OCI-LY7 (cell line): Measurements from ENCODE around the gene ABCA2. TPM values are rescaled to one million over a fixed set of nuclear protein-coding genes. Genes with fewer than 3 reads are reported as not detected.
A peak's percentile ranks its signal among the peaks of the same experiment; 100 is the strongest.

ENCODE experiments used
- BruUV-seq: library from RNA; stranded (reverse); fragments of 400-500 nt; replicated peaks from 2 replicates; lab custom pipeline; 2021; lab: Mats Ljungman, UMichigan
- CTCF ChIA-PET: fragments of 300-600 bp; sonication (Branson Sonifier 250); formaldehyde crosslinking; loops from one replicate; lab custom pipeline; 2022; ENCODE audit warnings: antibody characterized with exemption; ENCODE audit not compliant: unreplicated experiment; lab: Charles Lee
- POLR2A ChIA-PET: fragments of 300-600 bp; sonication (Branson Sonifier 250); formaldehyde crosslinking; loops from one replicate; lab custom pipeline; 2022; ENCODE audit warnings: antibody characterized with exemption; lab: Charles Lee
- DNase-seq: peaks from one replicate; pipeline ENCODE4 v3.0.0-alpha.2; 2015; ENCODE audit warnings: low spot score
- H2AFZ ChIP-seq: fragments of 200-600 bp; sonication (generic), shearing (Covaris generic); 2 replicates; pipeline ENCODE4 v1.6.1; 2014; ENCODE audit warnings: mild to moderate bottlenecking, antibody characterized with exemption, low read length, moderate library complexity
- H3K27ac ChIP-seq: fragments of 200-600 bp; sonication (generic); 2 replicates; pipeline ENCODE4 v1.5.1; 2014; ENCODE audit warnings: mixed run types, low read depth, mild to moderate bottlenecking, moderate library complexity, low read length, inconsistent platforms; ENCODE audit not compliant: poor library complexity, severe bottlenecking
- H3K36me3 ChIP-seq: fragments of 200-600 bp; sonication (generic); 2 replicates; pipeline ENCODE4 v1.6.1; 2014; ENCODE audit warnings: mild to moderate bottlenecking, antibody characterized with exemption, low read length, moderate library complexity, mixed read lengths; ENCODE audit not compliant: insufficient read depth
- H3K4me1 ChIP-seq: fragments of 200-600 bp; sonication (generic); 2 replicates; pipeline ENCODE4 v1.5.1; 2014; ENCODE audit warnings: mild to moderate bottlenecking, low read length; ENCODE audit not compliant: insufficient read depth, poor library complexity, severe bottlenecking
- H3K4me2 ChIP-seq: fragments of 200-600 bp; sonication (generic); 2 replicates; pipeline ENCODE4 v1.6.1; 2014; ENCODE audit warnings: mild to moderate bottlenecking, low read length
- H3K4me3 ChIP-seq: fragments of 200-600 bp; sonication (generic); 2 replicates; pipeline ENCODE4 v1.5.1; 2014; ENCODE audit warnings: mild to moderate bottlenecking, low read depth, low read length; ENCODE audit not compliant: poor library complexity, severe bottlenecking
- H3K79me2 ChIP-seq: fragments of 200-600 bp; sonication (generic); 2 replicates; pipeline ENCODE4 v1.6.1; 2016; ENCODE audit warnings: low read depth, mild to moderate bottlenecking, low read length, moderate library complexity, mixed read lengths; ENCODE audit not compliant: insufficient read depth
- H3K9me2 ChIP-seq: fragments of 200-600 bp; sonication (generic); 2 replicates; pipeline ENCODE4 v1.6.1; 2016; ENCODE audit warnings: mild to moderate bottlenecking, low read length, mixed read lengths; ENCODE audit not compliant: insufficient read depth
- H3K9me3 ChIP-seq: fragments of 200-600 bp; sonication (generic); 2 replicates; pipeline ENCODE4 v1.6.1; 2014; ENCODE audit warnings: mild to moderate bottlenecking, mixed run types, low read length, mixed read lengths
- H4K20me1 ChIP-seq: fragments of 200-600 bp; sonication (generic); 2 replicates; pipeline ENCODE4 v1.6.1; 2014; ENCODE audit warnings: mild to moderate bottlenecking, antibody characterized with exemption, low read length, moderate library complexity, mixed read lengths; ENCODE audit not compliant: insufficient read depth
- EZH2phosphoT487 ChIP-seq: fragments of 200-600 bp; sonication (generic); IDR thresholded peaks from 2 replicates; pipeline ENCODE4 v1.6.1; 2018; ENCODE audit warnings: low read depth, borderline replicate concordance, mild to moderate bottlenecking, mixed run types, antibody characterized with exemption, low read length, moderate library complexity, mixed read lengths
- intact Hi-C: fragments of 100-400 bp; cut with micrococcal nuclease; formaldehyde crosslinking; loops from one replicate; pipeline ENCODE4 v1.10.0; 2022; ENCODE audit not compliant: unreplicated experiment
- total RNA-seq, 2 experiments: library from RNA; depleted of rRNA in 1 of 2; stranded (reverse); fragments of >200 nt in 1 of 2; shearing (Covaris generic) in 1 of 2; gene quantifications; 2 replicates each; pipeline ENCODE4 v1.2.3, GENCODE V29; 2014 to 2022
- TF ChIP-seq, protein P1 (sequence below): fragments of 200-600 bp; sonication (generic); conservative IDR thresholded peaks from 2 replicates; pipeline ENCODE4 v1.5.1; 2014; ENCODE audit warnings: mild to moderate bottlenecking, antibody characterized with exemption, low read length, moderate library complexity, mixed read lengths

ABCA2 gene
- total RNA-seq, 2 experiments from 2014 or later: 4.1 to 10.6 TPM

DNA sequence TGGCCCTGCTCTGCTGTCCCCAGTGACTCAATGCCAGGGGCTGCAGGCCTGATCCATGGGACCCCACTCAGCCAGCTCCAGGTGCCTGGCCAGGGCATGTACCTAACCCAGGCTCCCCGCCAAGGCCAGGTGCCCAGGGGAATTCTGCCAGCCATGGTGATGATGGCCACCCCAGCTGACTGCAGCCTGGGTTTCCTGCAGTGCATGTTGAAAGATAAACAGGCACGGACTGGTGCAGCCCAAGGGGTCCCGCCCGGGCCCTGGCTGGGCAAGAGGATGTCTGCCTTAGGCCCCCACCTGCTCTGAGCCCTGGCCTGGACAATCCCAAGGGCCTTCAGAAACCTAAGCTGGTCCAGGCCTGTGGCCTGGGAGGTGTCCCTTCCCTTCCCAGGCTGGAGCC is 1.2 kb downstream of the ABCA2 start:
- Histone ChIP-seq H3K4me3 (no peak overlapping the region), H3K36me3 (no peaks in the 10 kb centered on the region), H3K79me2 (no peaks in the 10 kb centered on the region), H3K27ac (no peak overlapping the region), H3K9me2 (no peaks in the 10 kb centered on the region), H3K9me3 (no peaks in the 10 kb centered on the region), H3K4me2 (no peak overlapping the region), H3K4me1 (peaks cover 37% of the 10 kb centered on the region), H2AFZ (no peak overlapping the region), H4K20me1 (no peaks in the 10 kb centered on the region)
- no TSS peak for BruUV-seq
- TF ChIP-seq EZH2phosphoT487: no peak
- TF ChIP-seq, protein P1, sequence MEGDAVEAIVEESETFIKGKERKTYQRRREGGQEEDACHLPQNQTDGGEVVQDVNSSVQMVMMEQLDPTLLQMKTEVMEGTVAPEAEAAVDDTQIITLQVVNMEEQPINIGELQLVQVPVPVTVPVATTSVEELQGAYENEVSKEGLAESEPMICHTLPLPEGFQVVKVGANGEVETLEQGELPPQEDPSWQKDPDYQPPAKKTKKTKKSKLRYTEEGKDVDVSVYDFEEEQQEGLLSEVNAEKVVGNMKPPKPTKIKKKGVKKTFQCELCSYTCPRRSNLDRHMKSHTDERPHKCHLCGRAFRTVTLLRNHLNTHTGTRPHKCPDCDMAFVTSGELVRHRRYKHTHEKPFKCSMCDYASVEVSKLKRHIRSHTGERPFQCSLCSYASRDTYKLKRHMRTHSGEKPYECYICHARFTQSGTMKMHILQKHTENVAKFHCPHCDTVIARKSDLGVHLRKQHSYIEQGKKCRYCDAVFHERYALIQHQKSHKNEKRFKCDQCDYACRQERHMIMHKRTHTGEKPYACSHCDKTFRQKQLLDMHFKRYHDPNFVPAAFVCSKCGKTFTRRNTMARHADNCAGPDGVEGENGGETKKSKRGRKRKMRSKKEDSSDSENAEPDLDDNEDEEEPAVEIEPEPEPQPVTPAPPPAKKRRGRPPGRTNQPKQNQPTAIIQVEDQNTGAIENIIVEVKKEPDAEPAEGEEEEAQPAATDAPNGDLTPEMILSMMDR: no peak
- CTCF ChIA-PET: no interaction called here
- DNase-seq: no peak
- intact Hi-C loops: no loop called here
- POLR2A ChIA-PET: no interaction called here

DNA sequence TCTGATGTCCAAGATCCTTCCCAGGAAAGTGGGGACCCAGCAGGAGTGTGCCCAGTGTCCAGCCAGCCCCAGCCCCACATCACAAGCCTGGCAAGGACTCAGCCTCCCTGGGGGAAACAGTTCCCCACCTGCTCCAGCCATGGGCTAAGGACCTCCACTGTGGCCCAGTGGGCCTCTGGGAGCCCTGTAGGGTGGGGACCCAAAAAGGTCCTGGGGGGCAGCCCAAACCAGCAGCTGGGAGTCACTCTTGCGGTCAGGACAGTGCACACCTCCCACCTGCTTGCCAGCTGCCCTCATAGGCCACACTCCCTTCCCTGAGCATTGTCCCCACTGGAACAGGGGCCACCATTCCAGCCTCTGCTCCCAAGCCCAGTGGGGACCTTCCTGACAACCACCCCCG is 1.7 kb downstream of the ABCA2 start:
- no peaks in the 10 kb centered on the region for H3K79me2 ChIP-seq
- ChIA-PET POLR2A (no interaction called here), CTCF (interaction anchor here (0.7 kb wide), 1 partner anchor 41 kb away, joined by 4 read pairs; no protein-coding TSS in a partner anchor)
- no peak overlapping the region for H2AFZ ChIP-seq
- TF ChIP-seq, protein P1: no peak
- no peak for TF ChIP-seq EZH2phosphoT487
- peaks cover 36% of the 10 kb centered on the region for H3K4me1 ChIP-seq
- no peak overlapping the region for H3K27ac ChIP-seq
- BruUV-seq: no TSS peak
- no peaks in the 10 kb centered on the region for H3K36me3 ChIP-seq
- no peak overlapping the region for H3K4me3 ChIP-seq
- DNase-seq: no peak
- H3K9me2 ChIP-seq: no peaks in the 10 kb centered on the region
- H3K4me2 ChIP-seq: no peak overlapping the region
- intact Hi-C loops: no loop called here
- H3K9me3 ChIP-seq: no peaks in the 10 kb centered on the region
- no peaks in the 10 kb centered on the region for H4K20me1 ChIP-seq

DNA sequence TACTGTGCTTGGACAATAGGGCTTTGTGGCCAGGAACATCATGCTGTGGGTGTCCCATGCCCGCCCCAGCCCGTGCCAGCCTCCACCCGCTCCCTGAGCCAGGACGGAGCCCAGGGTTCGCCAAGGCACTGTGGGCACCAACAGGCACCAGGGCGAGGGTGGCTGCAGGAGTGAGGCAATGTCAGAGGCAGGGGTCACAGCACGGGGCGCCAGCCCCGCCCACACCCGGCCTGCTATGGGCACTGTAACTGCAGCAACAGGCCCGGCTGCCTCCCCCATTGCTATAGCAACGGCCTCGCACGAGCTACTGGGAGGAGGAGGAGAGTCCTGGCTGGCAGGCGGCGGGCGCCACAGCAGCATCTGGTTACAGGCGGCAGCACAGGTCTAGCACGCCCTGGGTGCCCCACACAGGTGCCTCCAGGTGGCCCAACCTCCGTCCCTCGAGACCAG is 2.5 kb downstream of the ABCA2 start:
- no peak overlapping the region for H3K27ac ChIP-seq
- POLR2A ChIA-PET: no interaction called here
- TF ChIP-seq, protein P1: no peak
- TF ChIP-seq EZH2phosphoT487: no peak

More for the DNA sequence above, 2.5 kb downstream of the ABCA2 start:
- Histone ChIP-seq H3K9me3 (no peaks in the 10 kb centered on the region), H2AFZ (no peak overlapping the region), H3K4me1 (peaks cover 33% of the 10 kb centered on the region), H3K9me2 (no peaks in the 10 kb centered on the region), H3K4me2 (no peak overlapping the region), H3K79me2 (no peaks in the 10 kb centered on the region), H3K4me3 (no peak overlapping the region), H4K20me1 (no peaks in the 10 kb centered on the region), H3K36me3 (no peaks in the 10 kb centered on the region)
- no TSS peak for BruUV-seq
- peak; percentile 57 for DNase-seq
- intact Hi-C loops: no loop called here
- CTCF ChIA-PET: interaction anchor here (0.5 to 0.8 kb wide), 2 partner anchors 10 to 17 kb away, joined by 3 read pairs; no protein-coding TSS in a partner anchor
